ENCODE results near the gene TP53INP2.
"Not testable (repeated sequence)": the region's sequence is repeated elsewhere in the genome, so short reads cannot be mapped to it uniquely, and the experiment has no call there.

TP53INP2 gene

GRCh38 chr20:34712525-34713192, 8.5 kb downstream of the TP53INP2 start:
- H3K4me3 ChIP-seq (ENCODE audit: low read depth, low read length) = no peak overlapping the region
- no peak for DNase-seq (ENCODE audit: low read depth)
- TF ChIP-seq, protein P1, sequence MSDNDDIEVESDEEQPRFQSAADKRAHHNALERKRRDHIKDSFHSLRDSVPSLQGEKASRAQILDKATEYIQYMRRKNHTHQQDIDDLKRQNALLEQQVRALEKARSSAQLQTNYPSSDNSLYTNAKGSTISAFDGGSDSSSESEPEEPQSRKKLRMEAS (IDR thresholded peaks at IDR 0.05; ENCODE audit: low read depth, low read length) = no peak
- TF ChIP-seq POLR2A (IDR thresholded peaks at IDR 0.05; ENCODE audit: extremely low read depth, insufficient read length) (no peak), MYC (IDR thresholded peaks at IDR 0.05; ENCODE audit: low read depth, low read length) (no peak), CTCF (IDR thresholded peaks at IDR 0.05; ENCODE audit: low read depth, low read length) (no peak)

GRCh38 chr20:34713194-34713943, 9.2 kb downstream of the TP53INP2 start:
- TF ChIP-seq, protein P1 (IDR thresholded peaks at IDR 0.05; ENCODE audit: low read depth, low read length) = no peak
- TF ChIP-seq POLR2A (IDR thresholded peaks at IDR 0.05; ENCODE audit: extremely low read depth, insufficient read length) = no peak
- TF ChIP-seq MYC (IDR thresholded peaks at IDR 0.05; ENCODE audit: low read depth, low read length) = no peak
- TF ChIP-seq CTCF (IDR thresholded peaks at IDR 0.05; ENCODE audit: low read depth, low read length) = no peak
- DNase-seq (ENCODE audit: low read depth) = peak; percentile 59
- H3K4me3 ChIP-seq (ENCODE audit: low read depth, low read length) = no peak overlapping the region

- not testable (repeated sequence) for DNase-seq (ENCODE audit: low read depth); H3K4me3 ChIP-seq (ENCODE audit: low read depth, low read length)
These were observed 9.9 kb downstream of the TP53INP2 start for GRCh38 chr20:34713944-34714515.

DNA sequence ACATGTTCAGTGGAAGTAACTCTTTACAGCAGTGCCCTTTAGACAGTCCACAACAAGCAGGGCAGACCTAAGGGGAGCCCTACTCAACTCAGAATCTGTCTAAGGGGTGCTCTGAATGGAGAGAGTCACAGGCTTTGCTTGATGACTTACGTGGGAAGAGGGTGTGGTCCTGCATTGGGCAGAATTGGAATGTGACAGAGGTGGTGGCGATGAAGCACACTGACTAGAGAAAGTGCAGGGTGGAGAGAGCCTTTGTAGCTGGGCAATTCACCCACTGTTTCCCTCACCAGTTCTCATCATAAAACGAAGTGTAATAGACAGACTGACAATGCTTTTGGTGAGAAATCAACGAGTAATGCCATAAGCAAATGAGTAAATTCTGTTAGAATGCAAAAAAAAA, 11.2 kb downstream of the TP53INP2 start:
- no peak overlapping the region for H3K4me3 ChIP-seq (ENCODE audit: low read depth, low read length)
- DNase-seq (ENCODE audit: low read depth) = no peak
- TF ChIP-seq POLR2A (IDR thresholded peaks at IDR 0.05; ENCODE audit: extremely low read depth, insufficient read length) (no peak), CTCF (IDR thresholded peaks at IDR 0.05; ENCODE audit: low read depth, low read length) (no peak), MYC (IDR thresholded peaks at IDR 0.05; ENCODE audit: low read depth, low read length) (no peak)
- TF ChIP-seq, protein P1 (IDR thresholded peaks at IDR 0.05; ENCODE audit: low read depth, low read length) = no peak

DNA sequence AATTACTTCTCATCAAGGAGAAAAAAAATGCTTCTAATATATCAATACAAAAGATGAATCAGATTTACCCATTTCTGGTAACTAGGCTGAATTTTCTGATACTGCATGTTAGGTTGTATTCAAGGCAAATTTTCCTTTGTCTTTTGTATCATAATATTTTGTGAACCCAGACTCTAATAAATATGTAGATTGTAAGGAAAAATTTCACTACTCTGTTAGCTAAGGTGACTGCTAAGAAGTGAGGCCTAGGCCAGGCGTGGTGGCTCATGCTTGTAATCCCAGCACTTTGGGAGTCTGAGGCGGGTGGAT, 12.7 kb downstream of the TP53INP2 start:
- no peak overlapping the region for H3K4me3 ChIP-seq (ENCODE audit: low read depth, low read length)
- no peak for DNase-seq (ENCODE audit: low read depth)
- TF ChIP-seq MYC (IDR thresholded peaks at IDR 0.05; ENCODE audit: low read depth, low read length) (no peak), POLR2A (IDR thresholded peaks at IDR 0.05; ENCODE audit: extremely low read depth, insufficient read length) (no peak), CTCF (IDR thresholded peaks at IDR 0.05; ENCODE audit: low read depth, low read length) (no peak)
- TF ChIP-seq, protein P1 (IDR thresholded peaks at IDR 0.05; ENCODE audit: low read depth, low read length) = no peak
